GM23338 (cell line): ENCODE data around the gene TAPBPL.

Source experiments
- CREB1 ChIP-seq: fragments of 250-450 bp; sonication (Bioruptor Pico); IDR thresholded peaks from 2 replicates; pipeline ENCODE4 v1.5.0; 2020; ENCODE audit warnings: low read depth, mild to moderate bottlenecking, moderate library complexity
- CTCF ChIP-seq, 2 experiments: fragments of 200-600 bp in 1 of 2; sonication (generic) in 1 of 2; conservative IDR thresholded peaks; 2 replicates each; pipeline versions ENCODE4 v1.5.1 to v1.6.1; 2016 to 2017; ENCODE audit warnings: antibody characterized with exemption in 2 of 2, low read depth in 2 of 2, mild to moderate bottlenecking in 2 of 2, moderate library complexity in 1 of 2
- EZH2 ChIP-seq: fragments of 200-600 bp; sonication (generic); IDR thresholded peaks from one replicate; pipeline ENCODE4 v1.8.0; 2017; ENCODE audit warnings: antibody characterized with exemption, mild to moderate bottlenecking, low read depth; ENCODE audit not compliant: unreplicated experiment
- EZH2phosphoT487 ChIP-seq: fragments of 200-600 bp; sonication (generic); IDR thresholded peaks from one replicate; pipeline ENCODE4 v1.8.1; 2018; ENCODE audit warnings: antibody characterized with exemption; ENCODE audit not compliant: unreplicated experiment
- POLR2AphosphoS5 ChIP-seq: IDR thresholded peaks from 2 replicates; pipeline ENCODE4 v1.6.1; 2016; ENCODE audit warnings: antibody characterized with exemption, low read depth
- ZNF331 ChIP-seq: fragments of 250-450 bp; sonication (Bioruptor Pico); IDR thresholded peaks from 2 replicates; pipeline ENCODE4 v1.5.0; 2020; ENCODE audit warnings: low read depth, mild to moderate bottlenecking, moderate library complexity

GRCh38 chr12:6435961-6436715 is 15.7 kb upstream of the TAPBPL start:
- no peak for TF ChIP-seq CTCF (conservative IDR thresholded peaks at IDR 0.05; ENCODE audit: low read depth in 2 of 2)
- no peak for TF ChIP-seq POLR2AphosphoS5
- TF ChIP-seq EZH2phosphoT487: no peak
- no peak for TF ChIP-seq ZNF331
- no peak for TF ChIP-seq CREB1 (CRISPR knock-in tag)
- TF ChIP-seq EZH2: no peak
